ENCODE data around the gene OSBPL3.

OSBPL3 gene

GRCh38 chr7:24888653-24889052, 91.3 kb downstream of the OSBPL3 start:
- DNase-seq, result no peak

GRCh38 chr7:24885716-24886115, 94.3 kb downstream of the OSBPL3 start:
- DNase-seq, result no peak

- no peak for DNase-seq
These were observed 94.7 kb downstream of the OSBPL3 start for GRCh38 chr7:24885305-24885704.

GRCh38 chr7:24884401-24884800, 95.6 kb downstream of the OSBPL3 start:
- DNase-seq, result no peak

- DNase-seq, result no peak
These were observed 96.4 kb downstream of the OSBPL3 start for GRCh38 chr7:24883622-24884013.

- peak; percentile 60 for DNase-seq
These were observed 96.9 kb downstream of the OSBPL3 start for GRCh38 chr7:24882989-24883621.

- no peak for DNase-seq
These were observed 98.4 kb downstream of the OSBPL3 start for GRCh38 chr7:24881623-24882022.

- DNase-seq, result no peak
These were observed 99.1 kb downstream of the OSBPL3 start for GRCh38 chr7:24880886-24881285.

- DNase-seq, result no peak
These were observed 100.7 kb downstream of the OSBPL3 start for GRCh38 chr7:24879291-24879690.

GRCh38 chr7:24877790-24878311, 102.1 kb downstream of the OSBPL3 start:
- peak; percentile 77 for DNase-seq

GRCh38 chr7:24874791-24875190, 105.2 kb downstream of the OSBPL3 start:
- no peak for DNase-seq

GRCh38 chr7:24873944-24874343, 106.0 kb downstream of the OSBPL3 start:
- no peak for DNase-seq

GRCh38 chr7:24871770-24872169, 108.2 kb downstream of the OSBPL3 start:
- no peak for DNase-seq

GRCh38 chr7:24870766-24871165, 109.2 kb downstream of the OSBPL3 start:
- no peak for DNase-seq

GRCh38 chr7:24869572-24869971, 110.4 kb downstream of the OSBPL3 start:
- DNase-seq, result no peak

- DNase-seq, result no peak
These were observed 111.2 kb downstream of the OSBPL3 start for GRCh38 chr7:24868741-24869140.

GRCh38 chr7:24866004-24866615, 113.9 kb downstream of the OSBPL3 start:
- DNase-seq, result peak; percentile 40

- no peak for DNase-seq
These were observed 115.7 kb downstream of the OSBPL3 start for GRCh38 chr7:24864214-24864817.

GRCh38 chr7:24863626-24864025, 116.4 kb downstream of the OSBPL3 start:
- DNase-seq, result no peak

GRCh38 chr7:24862461-24862860, 117.5 kb downstream of the OSBPL3 start:
- no peak for DNase-seq

- no peak for DNase-seq
These were observed 118.6 kb downstream of the OSBPL3 start for GRCh38 chr7:24861336-24861735.

- no peak for DNase-seq
These were observed 119.4 kb downstream of the OSBPL3 start for GRCh38 chr7:24860611-24861010.

GRCh38 chr7:24858108-24858977, 121.6 kb downstream of the OSBPL3 start:
- DNase-seq, result no peak

Data from suppressor macrophage treated with lipopolysaccharide for 4 hours (primary cell).